Prostate gland (tissue), 2 donors: Measurements from ENCODE around the gene SOX11.

Source experiments
- POLR2AphosphoS5 ChIP-seq: sonication (generic); formaldehyde crosslinking; IDR thresholded peaks from one replicate; pipeline ENCODE4 v1.6.1; 2017; ENCODE audit warnings: antibody characterized with exemption
- TF ChIP-seq, protein P1 (sequence below), 4 experiments: fragments of 200-600 bp in 2 of 4; fragments of 450-650 bp in 2 of 4; sonication (generic) in 2 of 4; IDR thresholded peaks; 1 replicate in 3 of 4; 2 replicates in 1 of 4; pipeline ENCODE4 v1.5.1; 2016 to 2019; ENCODE audit warnings: antibody characterized with exemption in 4 of 4, mild to moderate bottlenecking in 2 of 4, moderate library complexity in 2 of 4

DNA sequence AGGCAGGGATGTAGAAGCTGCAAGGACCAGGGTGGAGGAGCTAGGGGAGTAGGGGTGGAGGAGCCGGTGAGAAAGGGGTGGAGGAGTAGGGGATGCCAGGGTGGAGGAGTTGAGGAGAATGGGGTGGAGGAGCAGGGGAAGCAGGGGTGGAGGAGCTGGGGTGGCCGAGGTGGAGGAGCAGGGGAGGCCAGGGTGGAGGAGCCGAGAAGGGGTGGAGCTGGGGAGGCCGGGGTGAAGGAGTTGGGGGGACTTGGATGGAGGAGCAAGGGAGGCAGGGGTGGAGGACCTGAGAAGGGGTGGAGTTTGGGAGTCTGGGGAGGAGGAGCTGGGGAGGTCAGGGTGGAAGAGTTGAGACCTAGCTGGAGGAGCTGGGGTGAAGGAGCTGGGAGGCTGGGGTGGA lies 13.3 kb downstream of the SOX11 start:
- TF ChIP-seq, protein P1, sequence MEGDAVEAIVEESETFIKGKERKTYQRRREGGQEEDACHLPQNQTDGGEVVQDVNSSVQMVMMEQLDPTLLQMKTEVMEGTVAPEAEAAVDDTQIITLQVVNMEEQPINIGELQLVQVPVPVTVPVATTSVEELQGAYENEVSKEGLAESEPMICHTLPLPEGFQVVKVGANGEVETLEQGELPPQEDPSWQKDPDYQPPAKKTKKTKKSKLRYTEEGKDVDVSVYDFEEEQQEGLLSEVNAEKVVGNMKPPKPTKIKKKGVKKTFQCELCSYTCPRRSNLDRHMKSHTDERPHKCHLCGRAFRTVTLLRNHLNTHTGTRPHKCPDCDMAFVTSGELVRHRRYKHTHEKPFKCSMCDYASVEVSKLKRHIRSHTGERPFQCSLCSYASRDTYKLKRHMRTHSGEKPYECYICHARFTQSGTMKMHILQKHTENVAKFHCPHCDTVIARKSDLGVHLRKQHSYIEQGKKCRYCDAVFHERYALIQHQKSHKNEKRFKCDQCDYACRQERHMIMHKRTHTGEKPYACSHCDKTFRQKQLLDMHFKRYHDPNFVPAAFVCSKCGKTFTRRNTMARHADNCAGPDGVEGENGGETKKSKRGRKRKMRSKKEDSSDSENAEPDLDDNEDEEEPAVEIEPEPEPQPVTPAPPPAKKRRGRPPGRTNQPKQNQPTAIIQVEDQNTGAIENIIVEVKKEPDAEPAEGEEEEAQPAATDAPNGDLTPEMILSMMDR (IDR thresholded peaks at IDR 0.05) = no peak
- TF ChIP-seq POLR2AphosphoS5 = no peak
